Smooth muscle cell of the brain vasculature (primary cell): ENCODE measurements around the gene CRTC1.

Source experiments
- DNase-seq: peaks from one replicate; pipeline ENCODE4 v3.0.0-alpha.2; 2012; ENCODE audit warnings: low read depth, low spot score

CRTC1 gene, protein sequence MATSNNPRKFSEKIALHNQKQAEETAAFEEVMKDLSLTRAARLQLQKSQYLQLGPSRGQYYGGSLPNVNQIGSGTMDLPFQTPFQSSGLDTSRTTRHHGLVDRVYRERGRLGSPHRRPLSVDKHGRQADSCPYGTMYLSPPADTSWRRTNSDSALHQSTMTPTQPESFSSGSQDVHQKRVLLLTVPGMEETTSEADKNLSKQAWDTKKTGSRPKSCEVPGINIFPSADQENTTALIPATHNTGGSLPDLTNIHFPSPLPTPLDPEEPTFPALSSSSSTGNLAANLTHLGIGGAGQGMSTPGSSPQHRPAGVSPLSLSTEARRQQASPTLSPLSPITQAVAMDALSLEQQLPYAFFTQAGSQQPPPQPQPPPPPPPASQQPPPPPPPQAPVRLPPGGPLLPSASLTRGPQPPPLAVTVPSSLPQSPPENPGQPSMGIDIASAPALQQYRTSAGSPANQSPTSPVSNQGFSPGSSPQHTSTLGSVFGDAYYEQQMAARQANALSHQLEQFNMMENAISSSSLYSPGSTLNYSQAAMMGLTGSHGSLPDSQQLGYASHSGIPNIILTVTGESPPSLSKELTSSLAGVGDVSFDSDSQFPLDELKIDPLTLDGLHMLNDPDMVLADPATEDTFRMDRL

DNA sequence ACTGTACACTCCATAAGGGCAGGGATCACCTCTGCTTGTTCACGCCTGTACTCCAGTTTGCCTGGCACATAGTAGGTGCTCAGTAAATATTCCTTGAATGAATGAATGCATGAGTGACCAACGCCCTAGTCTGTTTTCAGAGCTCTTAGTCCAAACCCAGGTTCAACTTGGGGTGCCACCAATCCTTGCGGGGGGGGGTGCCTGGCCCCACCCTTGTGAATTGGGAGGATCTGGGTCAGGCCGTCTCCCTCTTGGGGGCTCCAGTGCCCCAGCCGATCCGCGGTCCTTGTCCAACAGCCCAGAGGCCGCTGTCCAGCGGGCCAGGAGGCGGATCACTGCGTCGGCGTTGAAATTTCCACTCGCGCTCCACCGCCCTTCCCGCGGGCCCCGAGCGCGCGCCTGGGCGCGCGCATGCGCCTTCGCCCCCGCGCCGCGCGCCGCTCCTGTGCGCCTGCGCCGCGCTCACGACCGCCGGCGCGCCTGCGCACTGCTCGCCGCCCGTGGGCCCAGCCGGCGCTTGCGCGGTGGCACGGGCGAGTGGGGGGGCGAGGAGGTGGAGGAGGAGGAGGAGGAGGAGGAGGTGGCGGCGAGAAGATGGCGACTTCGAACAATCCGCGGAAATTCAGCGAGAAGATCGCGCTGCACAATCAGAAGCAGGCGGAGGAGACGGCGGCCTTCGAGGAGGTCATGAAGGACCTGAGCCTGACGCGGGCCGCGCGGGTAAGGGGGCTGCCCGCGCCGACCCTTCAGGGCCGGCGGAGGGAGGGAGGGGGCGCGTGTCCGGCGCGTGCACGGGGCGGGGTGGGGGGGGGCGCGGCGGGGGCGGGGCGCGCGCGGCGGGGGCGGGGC lies at the start of gene CRTC1:
CRTC1 (plus strand) TSS at position 572 of the 849 bp plus-strand sequence; CDS start at position 595, 23 bp downstream.
- peak; percentile 62 for DNase-seq

DNA sequence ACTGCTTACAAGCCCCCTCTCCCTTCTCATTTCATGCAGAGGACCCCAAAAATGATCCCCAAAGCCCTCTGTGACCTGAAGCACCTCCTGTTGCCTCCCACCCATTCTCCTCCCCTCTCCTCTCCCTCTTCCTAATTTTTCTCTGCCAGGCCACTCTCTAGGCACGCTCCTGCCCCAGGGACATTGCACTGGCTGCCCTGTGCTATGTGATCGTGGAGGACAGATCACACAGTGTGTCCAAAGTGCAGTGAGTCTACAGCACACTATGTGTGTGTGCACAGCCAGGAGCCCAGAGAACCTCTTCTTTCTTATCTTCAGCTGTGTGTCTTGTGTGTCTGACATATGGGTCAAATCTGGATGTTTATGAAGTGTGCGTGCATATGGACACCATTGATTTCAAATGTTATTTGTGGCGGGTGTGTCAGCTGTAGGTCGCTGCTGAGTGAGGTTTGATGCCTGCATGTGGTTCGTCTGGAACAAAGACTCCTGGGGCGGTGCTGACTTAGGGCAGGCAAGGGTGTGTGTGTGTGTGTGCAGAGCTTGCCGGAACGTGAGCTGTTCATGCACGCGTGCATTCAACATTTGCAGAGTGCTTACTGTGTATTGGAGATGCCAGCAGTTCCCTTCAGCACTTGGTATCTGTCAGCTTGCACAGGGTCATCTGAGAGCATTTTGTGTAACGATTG lies 48.7 kb upstream of the CRTC1 start:
- no peak for DNase-seq

DNA sequence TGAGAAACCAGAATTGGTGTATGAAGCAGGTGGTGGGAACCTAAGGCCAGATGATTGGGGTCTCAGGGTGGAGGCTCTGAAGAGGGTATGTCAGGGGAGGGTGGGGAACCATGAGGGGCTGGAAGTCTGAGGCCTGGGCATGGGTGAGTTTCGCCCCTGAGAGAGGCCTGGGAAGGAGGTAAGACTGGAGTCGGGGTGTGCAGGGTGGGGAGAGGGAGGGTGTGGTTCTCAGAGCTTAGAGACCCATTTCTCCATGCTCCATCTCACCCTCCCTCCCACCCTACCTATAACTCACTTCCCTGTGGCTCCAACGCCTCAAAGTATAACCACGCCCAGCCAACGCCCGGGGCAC lies 47.7 kb upstream of the CRTC1 start:
- DNase-seq, result no peak

DNA sequence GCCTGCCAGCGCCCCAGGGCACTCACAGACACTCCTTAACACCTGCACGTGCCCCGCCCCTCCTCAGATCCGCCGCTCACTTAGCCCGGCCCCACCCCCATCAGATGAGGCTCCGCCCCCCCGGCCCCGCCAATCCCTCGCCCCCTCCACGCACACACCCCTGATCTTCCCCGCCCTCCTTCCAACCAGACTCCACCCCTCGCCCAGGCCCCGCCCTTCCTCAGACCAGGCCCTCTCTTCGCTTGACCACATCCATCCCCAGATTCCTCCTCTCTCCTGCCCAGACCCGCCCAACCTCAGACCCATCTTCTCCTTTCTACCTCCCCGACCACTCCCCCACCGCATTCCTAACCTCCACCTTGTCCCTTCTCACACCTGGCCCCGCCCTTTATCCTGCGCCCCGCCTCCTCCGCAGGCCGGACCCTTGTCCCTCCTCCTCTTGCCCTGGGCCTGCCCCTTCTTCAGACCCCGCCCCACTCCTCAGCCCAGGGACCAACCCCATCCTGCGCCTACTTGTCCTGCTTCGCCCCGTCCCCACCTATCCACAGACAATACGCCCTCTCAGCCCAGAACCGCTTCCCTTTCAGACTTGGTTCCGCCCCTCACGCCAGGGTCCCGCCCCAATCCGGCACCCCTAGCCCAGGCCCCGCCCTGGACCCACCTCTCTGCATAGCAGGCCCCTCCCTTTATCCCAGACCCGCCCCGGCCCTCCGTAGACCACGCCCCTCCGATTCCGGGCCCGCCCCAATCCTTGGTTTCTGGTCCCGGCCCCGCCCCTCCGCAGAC lies 47.1 kb upstream of the CRTC1 start:
- DNase-seq, result peak; percentile 70

DNA sequence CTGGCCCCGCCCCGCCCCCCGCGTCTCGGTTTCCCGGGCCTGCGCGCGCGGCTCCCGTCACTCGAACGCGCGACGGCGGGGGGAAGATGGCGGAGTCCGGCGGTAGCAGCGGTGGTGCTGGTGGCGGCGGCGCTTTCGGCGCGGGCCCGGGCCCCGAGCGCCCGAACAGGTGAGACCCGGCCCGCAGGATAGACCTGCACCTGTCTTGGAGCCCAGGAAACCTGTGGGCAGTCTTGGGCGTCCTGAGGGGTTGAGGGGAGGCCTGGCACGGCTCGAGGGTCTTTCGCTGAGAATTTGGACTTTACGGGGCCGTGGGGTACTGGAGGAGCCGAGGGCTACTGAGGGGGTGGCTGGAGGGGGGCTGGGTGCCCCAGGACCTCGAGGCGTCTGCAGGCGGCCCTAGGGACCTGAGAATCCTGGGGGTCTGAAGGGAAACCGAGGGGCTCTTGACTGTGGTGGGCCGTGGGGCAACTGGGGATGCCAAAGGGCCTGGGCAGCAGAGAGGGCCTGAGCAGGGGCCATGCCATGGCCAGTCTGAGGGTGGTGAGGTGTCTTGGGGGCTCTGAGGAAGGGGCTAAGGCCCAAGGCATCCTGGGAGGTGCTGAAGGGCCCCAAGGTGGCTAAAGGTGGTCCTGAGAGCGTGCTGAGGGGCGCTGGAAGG lies 46.4 kb upstream of the CRTC1 start, which contains the start of gene KLHL26:
KLHL26 (plus strand) TSS at position 60 of the 661 bp plus-strand sequence; CDS start at position 87, 27 bp downstream.
- no peak for DNase-seq

DNA sequence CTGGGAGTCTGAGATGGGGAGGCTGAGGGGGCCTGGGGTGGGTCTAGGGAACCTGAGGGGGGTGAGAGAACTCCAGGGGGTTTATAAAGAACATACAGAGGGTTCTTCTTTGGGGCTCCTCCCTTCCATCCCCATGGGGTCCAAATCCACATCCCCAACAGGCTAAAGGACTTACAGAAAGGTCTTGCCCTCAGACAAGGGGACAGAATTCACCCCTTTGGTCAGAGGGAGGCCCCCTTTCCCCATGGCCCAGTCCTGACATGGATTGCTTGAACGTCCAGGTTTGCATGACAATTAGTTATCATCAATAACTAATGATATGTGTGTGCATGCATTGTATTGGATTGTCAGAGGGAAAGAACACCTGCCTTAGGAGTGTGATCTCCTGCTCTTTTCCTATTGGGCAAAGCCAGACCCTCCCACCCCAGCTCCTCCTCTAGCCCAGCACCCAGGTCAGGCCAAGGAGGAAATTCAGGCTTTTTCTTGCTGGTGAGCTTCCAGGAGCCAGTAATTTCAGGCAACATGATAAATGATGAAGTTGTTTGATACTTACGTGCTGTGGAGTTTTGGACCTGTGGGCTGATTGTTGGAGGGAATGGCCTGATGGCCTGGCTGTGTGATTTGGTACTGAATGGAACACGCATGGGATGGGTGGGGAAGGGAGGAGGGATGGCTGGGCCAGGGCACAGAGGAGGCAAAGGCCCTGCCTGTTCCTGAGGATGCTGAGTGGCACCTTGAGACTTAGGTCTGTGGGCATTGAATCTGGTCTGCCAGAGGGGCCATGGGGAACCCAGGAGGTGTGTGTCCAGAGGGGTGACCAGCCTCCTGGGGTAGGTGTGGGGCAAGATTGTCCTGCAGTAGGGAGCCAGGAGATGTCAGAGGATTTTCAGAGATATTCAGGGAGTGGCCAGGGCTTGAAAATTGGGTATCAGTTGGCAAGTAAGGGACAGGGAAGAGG lies 45.5 kb upstream of the CRTC1 start:
- DNase-seq, result no peak

DNA sequence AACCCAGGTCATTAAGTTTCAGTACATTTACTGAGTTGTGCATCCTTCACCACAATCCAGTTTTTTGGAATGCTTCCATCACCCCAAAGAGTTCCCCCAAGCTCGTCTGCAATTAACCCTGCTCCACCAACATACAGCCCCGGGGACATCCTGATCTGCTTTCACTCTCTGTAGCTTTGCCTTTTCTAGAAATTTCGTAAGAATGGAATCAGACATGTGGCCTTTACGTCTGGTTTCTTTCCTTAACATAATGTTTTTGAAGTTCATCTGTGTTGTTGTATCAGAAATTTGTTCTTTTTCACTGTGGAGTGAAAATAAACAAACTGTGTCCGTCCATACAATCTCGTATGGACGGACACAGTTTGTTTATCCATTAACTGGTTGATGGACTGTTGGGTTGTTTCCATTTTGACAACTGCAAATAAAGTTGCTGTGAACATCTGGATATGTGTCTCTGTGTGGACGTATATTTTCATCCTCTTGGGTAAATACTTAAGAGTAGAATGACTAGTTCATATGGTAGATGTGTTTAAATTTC lies 43.7 kb upstream of the CRTC1 start:
- DNase-seq, result no peak

DNA sequence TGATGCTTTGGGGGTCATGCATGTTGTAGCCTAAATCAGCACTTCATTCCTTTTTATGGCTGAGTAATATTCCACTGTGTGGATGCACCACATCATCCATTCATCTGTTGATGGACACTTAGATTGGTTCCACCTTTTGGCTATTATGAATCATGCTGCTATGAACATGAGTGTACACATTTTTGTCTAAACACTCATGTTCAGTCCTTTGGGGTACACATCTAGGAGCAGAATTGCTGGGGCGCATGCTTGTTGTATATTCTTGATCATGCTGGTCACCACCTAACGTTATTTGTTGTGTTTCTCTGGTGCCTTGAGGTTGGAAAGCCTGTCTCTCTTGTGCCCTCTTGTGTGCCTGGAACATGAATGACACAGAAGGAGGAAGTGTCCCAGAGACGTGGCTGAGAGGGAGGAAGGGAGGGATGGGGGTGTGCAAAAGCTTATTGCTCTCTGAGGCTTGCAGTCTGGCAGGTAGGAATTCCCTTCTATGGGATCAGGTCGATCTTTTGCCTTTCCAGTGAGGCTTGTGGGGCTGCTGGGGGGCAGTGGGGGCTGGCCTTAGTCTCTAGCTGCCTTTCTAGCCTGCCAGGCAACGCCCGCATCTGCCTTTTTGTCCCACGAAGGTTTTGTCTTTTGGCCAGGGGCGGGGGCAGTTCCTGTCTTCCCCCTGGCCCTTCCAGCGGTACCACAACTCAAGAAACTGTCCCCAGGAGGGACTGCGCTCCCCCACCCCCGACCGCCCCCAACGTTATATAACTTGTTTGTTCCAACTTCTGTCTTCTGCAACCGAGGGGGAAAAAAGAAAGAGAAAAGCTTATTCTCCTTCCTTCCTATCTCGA lies 39.1 kb upstream of the CRTC1 start:
- DNase-seq, result no peak

DNA sequence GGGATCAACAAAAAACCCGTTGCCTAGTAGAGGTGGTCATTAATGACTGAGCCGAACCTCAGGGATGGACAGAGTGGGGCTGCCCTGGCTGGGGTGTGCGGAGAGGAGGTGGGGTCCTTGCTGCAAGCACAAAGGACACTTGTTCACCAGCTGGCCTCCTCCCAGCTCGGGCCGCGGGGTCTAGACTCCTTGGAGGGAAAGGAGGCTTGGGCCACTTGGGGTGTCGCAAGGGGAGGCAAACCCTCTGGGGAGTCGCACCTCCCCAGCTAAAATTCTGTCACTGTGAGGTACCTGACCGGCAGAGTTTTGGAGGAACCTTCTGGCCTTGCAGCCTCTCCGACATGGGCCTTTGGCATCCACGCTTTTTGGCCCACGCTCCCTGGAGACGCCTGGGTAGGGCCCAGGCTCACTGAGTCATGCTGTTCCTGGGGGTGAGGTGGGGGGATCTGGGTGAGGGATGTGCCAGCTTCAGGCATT lies 38.4 kb upstream of the CRTC1 start:
- no peak for DNase-seq

DNA sequence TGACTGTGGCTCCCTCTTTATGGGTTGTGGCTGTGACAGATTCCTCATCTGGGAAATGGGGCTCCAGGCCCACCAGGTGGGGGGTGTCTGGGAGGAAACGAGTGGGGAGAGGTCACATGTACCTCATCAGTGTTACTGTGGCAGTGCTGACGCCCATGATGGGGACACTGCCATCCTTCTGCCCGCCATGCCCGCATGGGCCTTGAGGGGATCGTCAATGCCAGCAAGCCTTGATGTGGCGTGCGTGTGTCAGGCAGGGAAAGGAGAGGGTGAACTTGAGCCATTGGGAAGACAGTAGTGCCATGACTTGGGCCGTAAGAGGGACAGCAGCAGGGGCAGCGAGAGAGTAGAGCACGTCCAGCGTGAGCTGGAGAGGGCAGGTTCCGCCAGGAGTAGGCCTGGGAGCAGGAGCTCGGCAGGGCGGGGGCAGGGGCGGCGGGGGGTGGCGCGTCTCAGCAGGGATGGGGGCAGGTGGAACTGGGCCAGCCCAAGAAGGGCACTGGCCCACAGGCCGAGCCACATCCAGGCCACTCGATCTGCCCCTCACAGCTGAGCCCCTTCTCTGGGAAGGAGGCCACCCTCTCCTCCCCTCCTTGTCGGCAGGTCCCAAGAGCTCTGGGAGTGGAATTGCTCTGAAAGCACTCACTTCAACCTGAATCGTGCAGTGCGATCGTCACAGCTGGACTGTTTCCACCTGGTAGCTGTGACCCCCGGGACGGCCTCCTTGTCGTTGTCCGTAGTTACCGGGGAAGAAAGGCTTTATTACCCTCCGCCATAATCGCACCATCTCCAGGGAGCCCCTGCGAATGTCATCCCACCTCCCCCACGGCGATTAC lies 36.7 kb upstream of the CRTC1 start:
- no peak for DNase-seq

DNA sequence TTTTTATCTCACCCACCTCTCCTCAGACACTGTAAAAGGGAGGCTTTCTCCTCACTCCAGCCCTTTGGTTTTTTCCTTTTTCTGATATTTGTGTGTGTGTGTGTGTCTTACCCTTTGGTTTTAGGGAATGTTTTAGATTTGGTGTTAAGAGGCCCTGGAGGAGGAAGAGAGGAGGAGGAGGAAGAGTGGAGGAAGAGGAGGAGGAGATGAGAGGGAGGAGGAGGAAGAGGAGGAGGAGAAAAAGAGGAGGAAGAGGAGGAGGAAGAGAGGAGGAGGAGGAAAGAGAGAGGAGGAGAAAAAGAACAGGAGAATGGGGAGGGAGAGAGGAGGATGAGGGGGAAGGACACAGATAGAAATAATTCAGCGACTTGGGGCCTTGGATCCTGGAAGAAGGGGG lies 36.1 kb upstream of the CRTC1 start:
- no peak for DNase-seq

DNA sequence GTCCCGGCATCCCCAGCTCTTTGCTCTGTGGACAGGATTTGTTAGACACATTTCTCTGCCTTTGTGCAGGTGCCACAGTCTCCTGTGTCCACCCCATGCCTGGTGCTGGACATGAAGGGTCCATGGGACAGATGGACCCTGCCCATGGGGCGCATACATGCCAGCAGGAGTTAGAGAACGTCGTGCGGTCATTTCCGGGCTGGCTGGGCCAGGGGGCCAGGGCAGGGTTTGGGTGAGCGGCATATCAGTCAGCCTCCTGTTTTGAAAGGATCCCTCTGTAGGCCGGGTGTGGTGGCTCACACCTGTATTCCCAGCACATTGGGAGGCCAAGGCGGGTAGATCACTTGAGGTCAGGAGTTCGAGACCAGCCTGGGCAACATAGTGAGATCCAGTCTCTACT lies 35.7 kb upstream of the CRTC1 start:
- no peak for DNase-seq

DNA sequence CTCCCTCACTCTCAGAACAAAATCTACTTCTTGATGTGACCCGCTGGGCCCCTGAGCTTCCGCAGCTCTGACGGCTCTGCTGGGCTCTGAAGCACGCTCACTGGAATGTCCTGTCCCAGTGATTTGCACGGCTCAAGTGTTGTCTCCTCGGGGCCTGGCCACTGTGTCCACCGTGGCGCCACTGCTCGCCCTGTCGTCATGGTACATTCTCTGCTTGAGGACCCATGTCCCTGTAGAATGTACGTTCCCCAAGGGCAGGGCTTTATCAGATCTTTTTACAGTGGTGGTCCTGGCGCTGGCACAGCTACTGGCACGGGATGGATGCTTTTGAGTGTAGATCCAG lies 34.5 kb upstream of the CRTC1 start:
- DNase-seq, result no peak

DNA sequence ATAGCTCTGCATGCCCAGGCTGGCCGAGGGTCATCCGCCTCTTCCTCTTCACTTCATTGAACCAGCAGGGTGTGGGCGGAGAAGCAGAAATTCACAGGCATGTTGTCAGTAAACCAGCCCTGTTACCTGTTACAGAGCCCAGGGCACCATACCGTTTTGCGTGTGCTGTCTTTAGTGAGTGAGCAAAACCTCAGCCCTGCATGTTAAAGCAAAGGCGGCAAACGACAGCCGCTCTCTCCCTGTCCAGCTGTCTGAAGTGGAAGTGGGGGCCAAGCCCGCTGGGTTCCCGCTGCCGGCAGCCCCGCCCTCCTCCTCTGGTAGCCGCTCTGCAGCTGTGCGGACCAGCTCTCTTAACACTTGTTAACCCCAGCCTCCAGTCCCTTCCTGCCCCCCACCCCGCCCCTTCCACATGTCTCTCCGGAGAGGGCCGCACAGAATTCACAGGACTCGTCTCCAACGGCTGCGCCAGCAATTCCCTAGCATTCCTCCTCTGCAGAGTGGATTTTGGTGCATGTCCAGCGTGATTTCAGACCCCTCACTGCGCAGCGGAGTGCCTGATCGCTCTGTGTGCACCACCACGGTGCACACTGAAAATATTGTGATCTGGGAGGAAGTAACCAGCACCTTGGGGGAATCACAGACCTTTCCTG lies 34.0 kb upstream of the CRTC1 start:
- DNase-seq, result peak; percentile 66

DNA sequence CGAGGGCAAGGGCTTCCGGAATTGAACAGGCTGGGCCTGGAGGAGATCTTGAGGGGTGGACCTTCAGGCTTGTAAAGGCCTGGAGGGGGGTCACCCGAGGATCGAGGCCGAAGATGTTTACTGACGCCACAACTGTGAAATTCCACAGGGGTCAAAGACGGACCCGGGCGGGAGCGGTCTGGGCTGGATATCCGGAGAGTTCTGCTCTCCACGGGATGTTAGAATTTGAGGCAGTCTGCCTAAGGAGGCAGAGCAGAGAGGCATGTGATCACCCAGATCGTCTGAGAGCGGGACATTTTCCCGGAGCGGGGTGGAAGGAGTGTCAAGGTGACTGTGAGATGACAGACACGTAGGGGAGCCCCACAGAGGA lies 33.5 kb upstream of the CRTC1 start:
- DNase-seq, result no peak

DNA sequence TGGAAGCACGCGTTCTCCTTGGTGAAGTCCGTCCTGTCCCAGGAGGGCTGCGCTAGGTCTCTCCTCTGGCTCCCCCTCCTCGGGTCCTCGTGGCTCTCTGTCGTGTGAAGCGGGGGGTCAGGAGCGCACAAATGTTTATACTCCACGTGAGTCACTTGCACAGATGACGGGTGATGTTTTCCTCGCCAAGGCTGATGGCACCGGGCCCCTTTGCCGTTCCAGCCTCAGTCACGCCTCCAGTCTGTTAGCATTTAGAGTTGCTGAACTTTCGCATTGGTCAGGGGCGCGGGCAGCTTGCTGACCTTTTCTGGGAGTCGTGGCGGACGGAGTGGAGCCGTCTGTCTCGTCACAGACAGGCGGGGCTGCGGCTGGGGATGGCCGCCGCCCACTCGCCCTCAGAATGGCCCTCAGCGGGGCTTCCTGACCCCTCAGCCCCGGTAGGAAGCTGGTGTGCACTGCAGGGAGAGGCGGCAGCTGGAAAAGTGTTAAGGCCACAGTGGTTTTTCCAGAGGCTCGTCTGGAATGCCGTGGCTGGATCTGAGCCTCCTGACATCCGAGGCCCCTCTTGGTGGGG lies 32.9 kb upstream of the CRTC1 start:
- no peak for DNase-seq
